GM18951 (cell line): ENCODE data around the gene ZNF445.
"Not testable (repeated sequence)": the region's sequence is repeated elsewhere in the genome, so short reads cannot be mapped to it uniquely, and the experiment has no call there.

Experiments
- POLR2A ChIP-seq: IDR thresholded peaks from 4 replicates; pipeline ENCODE4 v1.6.1; 2011; ENCODE audit warnings: mild to moderate bottlenecking; ENCODE audit not compliant: insufficient read length, insufficient read depth; ENCODE audit errors: extremely low read depth
- in situ Hi-C: fragments of 300-500 bp; cut with MboI; formaldehyde crosslinking; loops from one replicate; pipeline ENCODE4 v1.12.0; 2022; ENCODE audit warnings: low sequenced_read_pairs, mixed read lengths, inconsistent platforms; ENCODE audit not compliant: unreplicated experiment

Gene ZNF445

GRCh38 chr3:44499149-44499898 lies 21.9 kb upstream of the ZNF445 start:
- in situ Hi-C loops: no loop called here
- no peak for TF ChIP-seq POLR2A

- no peak for TF ChIP-seq POLR2A
- in situ Hi-C loops: no loop called here
Observed at GRCh38 chr3:44495636-44496415, 18.4 kb upstream of the ZNF445 start.

GRCh38 chr3:44492496-44492895 lies 15.0 kb upstream of the ZNF445 start:
- in situ Hi-C loops: no loop called here

GRCh38 chr3:44482721-44483120 lies 5.3 kb upstream of the ZNF445 start:
- TF ChIP-seq POLR2A: no peak
- in situ Hi-C loops: no loop called here

More at GRCh38 chr3:44492496-44492895, 15.0 kb upstream of the ZNF445 start:
- no peak for TF ChIP-seq POLR2A

GRCh38 chr3:44478606-44479094 lies 1.2 kb upstream of the ZNF445 start:
- TF ChIP-seq POLR2A: no peak
- in situ Hi-C loops: no loop called here

GRCh38 chr3:44478055-44478468 lies 592 bp upstream of the ZNF445 start:
- in situ Hi-C loops: no loop called here
- TF ChIP-seq POLR2A: no peak

- in situ Hi-C loops: no loop called here
- no peak for TF ChIP-seq POLR2A
Observed at GRCh38 chr3:44476963-44477311, 533 bp downstream of the ZNF445 start.

- no peak for TF ChIP-seq POLR2A
- in situ Hi-C loops: no loop called here
Observed at GRCh38 chr3:44476181-44476611, 1.3 kb downstream of the ZNF445 start.

- in situ Hi-C loops: not testable (repeated sequence)
Observed at GRCh38 chr3:44474886-44475285, 2.6 kb downstream of the ZNF445 start.

- TF ChIP-seq POLR2A: no peak
- in situ Hi-C loops: no loop called here
Observed at GRCh38 chr3:44470430-44470829, 7.0 kb downstream of the ZNF445 start.

GRCh38 chr3:44469914-44470313 lies 7.6 kb downstream of the ZNF445 start:
- no peak for TF ChIP-seq POLR2A
- in situ Hi-C loops: no loop called here

GRCh38 chr3:44468572-44469520 lies 8.6 kb downstream of the ZNF445 start:
- no peak for TF ChIP-seq POLR2A
- in situ Hi-C loops: no loop called here

GRCh38 chr3:44468099-44468537 lies 9.4 kb downstream of the ZNF445 start:
- in situ Hi-C loops: not testable (repeated sequence)
